Measurements from ENCODE around the gene ARID3A. TPM values are rescaled to one million over a fixed set of nuclear protein-coding genes. Genes with fewer than 3 reads are reported as not detected.

ARID3A gene
- total RNA-seq, 1 experiment from 2014 or later, result 116 TPM

DNA sequence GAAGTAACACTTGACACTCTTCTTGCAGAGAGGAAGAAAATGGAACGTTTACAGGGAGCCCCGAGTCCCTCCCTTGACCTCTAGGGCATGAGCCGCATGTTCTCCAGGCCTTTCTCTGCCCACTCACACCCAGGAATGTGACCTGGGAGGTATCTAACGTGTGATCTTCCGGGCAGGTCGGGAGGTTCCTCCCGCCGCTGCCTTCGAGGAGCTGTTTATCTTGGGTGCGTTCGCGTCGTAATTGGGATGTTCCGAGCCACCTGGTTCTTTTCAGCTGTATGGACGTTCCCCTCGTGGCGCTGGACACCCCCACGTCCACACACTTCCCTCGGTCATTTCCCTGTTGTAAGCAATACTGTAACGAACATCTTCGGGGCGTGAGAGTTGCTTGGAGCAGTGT lies 13.6 kb downstream of the ARID3A start (continued):
- TF ChIP-seq, protein P1, sequence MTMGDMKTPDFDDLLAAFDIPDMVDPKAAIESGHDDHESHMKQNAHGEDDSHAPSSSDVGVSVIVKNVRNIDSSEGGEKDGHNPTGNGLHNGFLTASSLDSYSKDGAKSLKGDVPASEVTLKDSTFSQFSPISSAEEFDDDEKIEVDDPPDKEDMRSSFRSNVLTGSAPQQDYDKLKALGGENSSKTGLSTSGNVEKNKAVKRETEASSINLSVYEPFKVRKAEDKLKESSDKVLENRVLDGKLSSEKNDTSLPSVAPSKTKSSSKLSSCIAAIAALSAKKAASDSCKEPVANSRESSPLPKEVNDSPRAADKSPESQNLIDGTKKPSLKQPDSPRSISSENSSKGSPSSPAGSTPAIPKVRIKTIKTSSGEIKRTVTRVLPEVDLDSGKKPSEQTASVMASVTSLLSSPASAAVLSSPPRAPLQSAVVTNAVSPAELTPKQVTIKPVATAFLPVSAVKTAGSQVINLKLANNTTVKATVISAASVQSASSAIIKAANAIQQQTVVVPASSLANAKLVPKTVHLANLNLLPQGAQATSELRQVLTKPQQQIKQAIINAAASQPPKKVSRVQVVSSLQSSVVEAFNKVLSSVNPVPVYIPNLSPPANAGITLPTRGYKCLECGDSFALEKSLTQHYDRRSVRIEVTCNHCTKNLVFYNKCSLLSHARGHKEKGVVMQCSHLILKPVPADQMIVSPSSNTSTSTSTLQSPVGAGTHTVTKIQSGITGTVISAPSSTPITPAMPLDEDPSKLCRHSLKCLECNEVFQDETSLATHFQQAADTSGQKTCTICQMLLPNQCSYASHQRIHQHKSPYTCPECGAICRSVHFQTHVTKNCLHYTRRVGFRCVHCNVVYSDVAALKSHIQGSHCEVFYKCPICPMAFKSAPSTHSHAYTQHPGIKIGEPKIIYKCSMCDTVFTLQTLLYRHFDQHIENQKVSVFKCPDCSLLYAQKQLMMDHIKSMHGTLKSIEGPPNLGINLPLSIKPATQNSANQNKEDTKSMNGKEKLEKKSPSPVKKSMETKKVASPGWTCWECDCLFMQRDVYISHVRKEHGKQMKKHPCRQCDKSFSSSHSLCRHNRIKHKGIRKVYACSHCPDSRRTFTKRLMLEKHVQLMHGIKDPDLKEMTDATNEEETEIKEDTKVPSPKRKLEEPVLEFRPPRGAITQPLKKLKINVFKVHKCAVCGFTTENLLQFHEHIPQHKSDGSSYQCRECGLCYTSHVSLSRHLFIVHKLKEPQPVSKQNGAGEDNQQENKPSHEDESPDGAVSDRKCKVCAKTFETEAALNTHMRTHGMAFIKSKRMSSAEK (CRISPR knock-in tag; IDR thresholded peaks at IDR 0.05; ENCODE audit: borderline replicate concordance), result no peak

DNA sequence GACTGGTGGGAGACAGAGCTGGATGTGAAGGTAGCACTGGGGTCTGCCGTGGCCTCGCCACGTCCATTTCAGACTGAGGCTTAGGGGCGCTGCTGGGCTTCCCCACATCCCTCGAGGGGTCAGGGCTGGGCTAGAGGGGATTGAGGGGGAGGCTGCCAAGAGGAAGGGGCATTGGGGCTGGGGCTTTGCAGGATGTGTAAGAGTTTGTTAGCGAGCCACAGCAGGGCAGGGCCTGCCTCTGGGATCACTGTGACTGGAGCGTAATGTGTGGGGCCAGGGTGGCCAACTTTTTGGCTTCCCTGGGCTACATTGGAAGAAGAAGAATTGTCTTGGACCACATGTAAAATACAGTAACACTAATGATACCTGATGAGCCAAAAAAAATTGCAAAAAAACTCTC lies 14.1 kb downstream of the ARID3A start:
- no peaks in the 10 kb centered on the region for H3K4me1 Mint-ChIP-seq
- H3K9me3 Mint-ChIP-seq, result no peaks in the 10 kb centered on the region
- POLR2A ChIA-PET, result no interaction called here
- ATAC-seq (no peak), DNase-seq (ENCODE audit: low spot score) (no peak)
- H3K27ac Mint-ChIP-seq, result peak overlapping the region; percentile 82
- TF ChIP-seq, protein P2, sequence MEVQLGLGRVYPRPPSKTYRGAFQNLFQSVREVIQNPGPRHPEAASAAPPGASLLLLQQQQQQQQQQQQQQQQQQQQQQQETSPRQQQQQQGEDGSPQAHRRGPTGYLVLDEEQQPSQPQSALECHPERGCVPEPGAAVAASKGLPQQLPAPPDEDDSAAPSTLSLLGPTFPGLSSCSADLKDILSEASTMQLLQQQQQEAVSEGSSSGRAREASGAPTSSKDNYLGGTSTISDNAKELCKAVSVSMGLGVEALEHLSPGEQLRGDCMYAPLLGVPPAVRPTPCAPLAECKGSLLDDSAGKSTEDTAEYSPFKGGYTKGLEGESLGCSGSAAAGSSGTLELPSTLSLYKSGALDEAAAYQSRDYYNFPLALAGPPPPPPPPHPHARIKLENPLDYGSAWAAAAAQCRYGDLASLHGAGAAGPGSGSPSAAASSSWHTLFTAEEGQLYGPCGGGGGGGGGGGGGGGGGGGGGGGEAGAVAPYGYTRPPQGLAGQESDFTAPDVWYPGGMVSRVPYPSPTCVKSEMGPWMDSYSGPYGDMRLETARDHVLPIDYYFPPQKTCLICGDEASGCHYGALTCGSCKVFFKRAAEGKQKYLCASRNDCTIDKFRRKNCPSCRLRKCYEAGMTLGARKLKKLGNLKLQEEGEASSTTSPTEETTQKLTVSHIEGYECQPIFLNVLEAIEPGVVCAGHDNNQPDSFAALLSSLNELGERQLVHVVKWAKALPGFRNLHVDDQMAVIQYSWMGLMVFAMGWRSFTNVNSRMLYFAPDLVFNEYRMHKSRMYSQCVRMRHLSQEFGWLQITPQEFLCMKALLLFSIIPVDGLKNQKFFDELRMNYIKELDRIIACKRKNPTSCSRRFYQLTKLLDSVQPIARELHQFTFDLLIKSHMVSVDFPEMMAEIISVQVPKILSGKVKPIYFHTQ (CRISPR knock-in tag; IDR thresholded peaks at IDR 0.05), result no peak
- TF ChIP-seq, protein P3, sequence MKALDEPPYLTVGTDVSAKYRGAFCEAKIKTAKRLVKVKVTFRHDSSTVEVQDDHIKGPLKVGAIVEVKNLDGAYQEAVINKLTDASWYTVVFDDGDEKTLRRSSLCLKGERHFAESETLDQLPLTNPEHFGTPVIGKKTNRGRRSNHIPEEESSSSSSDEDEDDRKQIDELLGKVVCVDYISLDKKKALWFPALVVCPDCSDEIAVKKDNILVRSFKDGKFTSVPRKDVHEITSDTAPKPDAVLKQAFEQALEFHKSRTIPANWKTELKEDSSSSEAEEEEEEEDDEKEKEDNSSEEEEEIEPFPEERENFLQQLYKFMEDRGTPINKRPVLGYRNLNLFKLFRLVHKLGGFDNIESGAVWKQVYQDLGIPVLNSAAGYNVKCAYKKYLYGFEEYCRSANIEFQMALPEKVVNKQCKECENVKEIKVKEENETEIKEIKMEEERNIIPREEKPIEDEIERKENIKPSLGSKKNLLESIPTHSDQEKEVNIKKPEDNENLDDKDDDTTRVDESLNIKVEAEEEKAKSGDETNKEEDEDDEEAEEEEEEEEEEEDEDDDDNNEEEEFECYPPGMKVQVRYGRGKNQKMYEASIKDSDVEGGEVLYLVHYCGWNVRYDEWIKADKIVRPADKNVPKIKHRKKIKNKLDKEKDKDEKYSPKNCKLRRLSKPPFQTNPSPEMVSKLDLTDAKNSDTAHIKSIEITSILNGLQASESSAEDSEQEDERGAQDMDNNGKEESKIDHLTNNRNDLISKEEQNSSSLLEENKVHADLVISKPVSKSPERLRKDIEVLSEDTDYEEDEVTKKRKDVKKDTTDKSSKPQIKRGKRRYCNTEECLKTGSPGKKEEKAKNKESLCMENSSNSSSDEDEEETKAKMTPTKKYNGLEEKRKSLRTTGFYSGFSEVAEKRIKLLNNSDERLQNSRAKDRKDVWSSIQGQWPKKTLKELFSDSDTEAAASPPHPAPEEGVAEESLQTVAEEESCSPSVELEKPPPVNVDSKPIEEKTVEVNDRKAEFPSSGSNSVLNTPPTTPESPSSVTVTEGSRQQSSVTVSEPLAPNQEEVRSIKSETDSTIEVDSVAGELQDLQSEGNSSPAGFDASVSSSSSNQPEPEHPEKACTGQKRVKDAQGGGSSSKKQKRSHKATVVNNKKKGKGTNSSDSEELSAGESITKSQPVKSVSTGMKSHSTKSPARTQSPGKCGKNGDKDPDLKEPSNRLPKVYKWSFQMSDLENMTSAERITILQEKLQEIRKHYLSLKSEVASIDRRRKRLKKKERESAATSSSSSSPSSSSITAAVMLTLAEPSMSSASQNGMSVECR (CRISPR knock-in tag; IDR thresholded peaks at IDR 0.05; ENCODE audit: borderline replicate concordance), result no peak
- no peak for TF ChIP-seq RELA (CRISPR knock-in tag; IDR thresholded peaks at IDR 0.05; ENCODE audit: borderline replicate concordance)
- TF ChIP-seq SMAD4 (CRISPR knock-in tag; IDR thresholded peaks at IDR 0.05), result no peak
- no peak for TF ChIP-seq ZNF671 (CRISPR knock-in tag; IDR thresholded peaks at IDR 0.05)
- TF ChIP-seq, protein P1 (CRISPR knock-in tag; IDR thresholded peaks at IDR 0.05; ENCODE audit: borderline replicate concordance), result no peak
- no peak for TF ChIP-seq NR2C2 (CRISPR knock-in tag; IDR thresholded peaks at IDR 0.05)
- no peak for TF ChIP-seq KAT7 (CRISPR knock-in tag; IDR thresholded peaks at IDR 0.05; ENCODE audit: borderline replicate concordance)
- TF ChIP-seq, protein P4, sequence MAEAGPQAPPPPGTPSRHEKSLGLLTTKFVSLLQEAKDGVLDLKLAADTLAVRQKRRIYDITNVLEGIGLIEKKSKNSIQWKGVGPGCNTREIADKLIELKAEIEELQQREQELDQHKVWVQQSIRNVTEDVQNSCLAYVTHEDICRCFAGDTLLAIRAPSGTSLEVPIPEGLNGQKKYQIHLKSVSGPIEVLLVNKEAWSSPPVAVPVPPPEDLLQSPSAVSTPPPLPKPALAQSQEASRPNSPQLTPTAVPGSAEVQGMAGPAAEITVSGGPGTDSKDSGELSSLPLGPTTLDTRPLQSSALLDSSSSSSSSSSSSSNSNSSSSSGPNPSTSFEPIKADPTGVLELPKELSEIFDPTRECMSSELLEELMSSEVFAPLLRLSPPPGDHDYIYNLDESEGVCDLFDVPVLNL (CRISPR knock-in tag; IDR thresholded peaks at IDR 0.05; ENCODE audit: borderline replicate concordance, low read depth), result no peak
- TF ChIP-seq, protein P5, sequence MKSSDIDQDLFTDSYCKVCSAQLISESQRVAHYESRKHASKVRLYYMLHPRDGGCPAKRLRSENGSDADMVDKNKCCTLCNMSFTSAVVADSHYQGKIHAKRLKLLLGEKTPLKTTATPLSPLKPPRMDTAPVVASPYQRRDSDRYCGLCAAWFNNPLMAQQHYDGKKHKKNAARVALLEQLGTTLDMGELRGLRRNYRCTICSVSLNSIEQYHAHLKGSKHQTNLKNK (CRISPR knock-in tag; IDR thresholded peaks at IDR 0.05), result no peak
- TF ChIP-seq GRHL2 (CRISPR knock-in tag; IDR thresholded peaks at IDR 0.05; ENCODE audit: insufficient replicate concordance, severe bottlenecking), result no peak
- TF ChIP-seq FOXP1 (CRISPR knock-in tag; IDR thresholded peaks at IDR 0.05; ENCODE audit: borderline replicate concordance), result no peak
- CTCF ChIA-PET, result no interaction called here
- no peak overlapping the region for H3K4me3 Mint-ChIP-seq
- peaks cover 36% of the 10 kb centered on the region for H3K36me3 Mint-ChIP-seq
- H3K27me3 Mint-ChIP-seq (ENCODE audit: low read depth), result no peaks in the 10 kb centered on the region

All from WTC11 (cell line).